LNCaP clone FGC (cell line): ENCODE measurements around the gene GPR55.

ENCODE experiments used
- DNase-seq: peaks from one replicate; pipeline ENCODE4 v3.0.0-alpha.2; 2011; ENCODE audit warnings: low read depth
- H3K4me3 ChIP-seq: 2 replicates; pipeline ENCODE4 v1.5.1; 2011; ENCODE audit warnings: mild to moderate bottlenecking, low read depth, low read length, control low read depth
- CTCF ChIP-seq: IDR thresholded peaks from 2 replicates; pipeline ENCODE4 v1.5.1; 2012; ENCODE audit warnings: mild to moderate bottlenecking; ENCODE audit not compliant: control insufficient read depth, insufficient read depth; ENCODE audit errors: extremely low read depth

GPR55 gene

GRCh38 chr2:230868947-230869913, 55.8 kb downstream of the GPR55 start:
- no peak overlapping the region for H3K4me3 ChIP-seq
- no peak for TF ChIP-seq CTCF
- DNase-seq = no peak

- no peak for DNase-seq
- H3K4me3 ChIP-seq = no peak overlapping the region
- TF ChIP-seq CTCF = no peak
Observed at GRCh38 chr2:230868161-230868946, 56.7 kb downstream of the GPR55 start.

DNA sequence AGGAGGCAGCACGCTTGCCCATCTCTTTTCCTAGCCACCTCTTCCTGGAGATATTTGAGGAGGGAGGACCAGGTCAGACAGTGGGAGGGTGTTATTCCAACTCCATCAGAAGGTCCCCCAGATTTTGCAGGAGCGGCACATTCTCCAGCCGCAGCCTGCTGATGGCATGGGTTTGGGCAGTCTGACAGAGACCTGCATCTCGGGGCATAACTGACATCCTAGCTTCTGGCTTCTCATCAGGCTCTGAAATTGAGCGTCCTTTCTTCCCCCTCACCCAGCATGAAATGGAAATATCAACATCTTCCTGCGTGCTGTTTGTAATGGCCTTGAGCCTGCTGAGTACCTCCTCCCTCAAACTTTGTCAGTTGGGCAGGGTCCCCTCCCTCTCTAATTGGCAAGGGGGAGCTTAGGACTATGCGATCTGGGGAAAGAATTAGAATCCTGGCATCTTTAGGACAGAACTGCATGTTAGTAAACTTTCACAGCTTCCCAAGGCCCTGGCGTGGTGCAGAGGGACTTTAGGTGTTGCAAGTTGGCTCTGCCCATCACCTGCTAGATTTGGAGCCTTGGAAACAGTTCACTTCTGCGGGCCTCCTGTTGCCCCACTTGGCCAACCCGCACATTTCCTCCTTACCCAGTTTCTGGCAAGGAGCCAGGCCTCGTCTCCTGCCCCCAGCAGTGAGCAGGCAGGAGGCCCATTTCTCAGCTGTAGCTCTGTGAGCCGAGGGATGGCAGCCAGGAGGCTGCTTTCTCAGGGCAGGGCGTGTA, 58.1 kb downstream of the GPR55 start:
- DNase-seq = no peak
- H3K4me3 ChIP-seq = no peak overlapping the region
- TF ChIP-seq CTCF = no peak

DNA sequence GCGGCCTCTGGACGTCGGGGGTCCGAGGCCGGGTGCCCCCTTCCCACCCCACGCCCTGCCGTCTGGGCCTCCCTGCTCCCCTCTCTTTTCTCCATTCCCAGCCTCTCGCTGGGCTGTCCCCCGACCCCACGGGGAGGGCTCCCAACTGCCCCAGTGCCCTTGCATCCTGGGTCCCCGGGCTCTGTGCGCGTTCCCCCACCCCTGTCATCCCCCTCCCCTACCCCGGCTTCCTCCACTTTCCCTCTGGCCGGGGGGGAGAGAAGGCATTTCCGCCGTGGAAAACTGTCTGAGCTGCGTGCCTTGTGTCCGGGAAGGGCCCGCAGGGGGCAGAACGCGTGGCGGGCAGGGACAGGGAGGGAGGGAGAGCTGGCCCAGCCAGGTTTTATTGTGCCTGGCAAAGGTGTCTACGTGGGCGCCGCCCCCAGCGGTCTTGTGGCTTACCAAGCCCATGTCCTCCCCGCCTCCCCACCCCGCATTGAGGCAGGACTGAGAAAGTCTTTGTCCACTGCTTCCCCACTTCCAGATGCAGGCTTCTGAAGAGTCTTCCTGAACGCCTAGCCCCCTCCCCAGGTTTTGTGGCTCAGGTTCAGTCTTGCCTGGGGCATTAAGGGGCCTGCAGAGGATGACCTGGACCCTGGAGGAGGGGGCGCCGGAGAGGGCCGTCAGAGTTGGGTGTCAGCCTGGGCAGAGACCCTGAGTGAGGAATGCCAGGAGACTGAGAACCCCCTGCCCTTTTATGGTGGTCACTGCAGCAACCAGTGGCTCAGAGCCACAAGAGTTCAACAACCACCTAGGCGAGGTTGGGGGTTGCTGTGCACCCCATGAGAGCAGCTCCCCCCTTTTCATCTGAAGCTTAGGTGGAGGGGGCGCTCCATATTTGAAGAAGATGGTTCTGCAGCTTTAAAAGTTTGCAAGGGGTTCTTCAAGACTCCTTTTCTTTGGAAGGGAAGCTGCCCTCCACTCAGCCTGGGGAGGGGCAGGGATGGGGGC, 59.0 kb downstream of the GPR55 start:
- DNase-seq = no peak
- no peak for TF ChIP-seq CTCF
- H3K4me3 ChIP-seq = no peak overlapping the region

- DNase-seq = no peak
- TF ChIP-seq CTCF = no peak
- peak overlapping the region; percentile 64 for H3K4me3 ChIP-seq
Observed at GRCh38 chr2:230865307-230865765, 59.7 kb downstream of the GPR55 start.
